Activated CD8-positive, alpha-beta T cell treated with anti-CD3 and anti-CD28 coated beads for 36 hours (primary cell): Measurements from ENCODE around the gene SOX30. TPM values are rescaled to one million over a fixed set of nuclear protein-coding genes. Genes with fewer than 3 reads are reported as not detected.
A peak's percentile ranks its signal among the peaks of the same experiment; 100 is the strongest.

Experiments used
- ATAC-seq: fragments of 200-7000 bp; cut with Tn5 transposase; one replicate; pipeline ENCODE4 v1.10.0; 2021; ENCODE audit warnings: mild to moderate bottlenecking, moderate library complexity
- CTCF ChIA-PET: fragments of 350-600 bp; sonication (Branson Sonifier 250); formaldehyde crosslinking; loops from one replicate; lab custom pipeline; 2021; ENCODE audit warnings: antibody characterized with exemption; lab: Charles Lee
- POLR2A ChIA-PET: fragments of 350-600 bp; sonication (Branson Sonifier 250); formaldehyde crosslinking; loops from one replicate; lab custom pipeline; 2021; ENCODE audit warnings: antibody characterized with exemption; lab: Charles Lee
- DNase-seq: peaks from one replicate; pipeline ENCODE4 v3.0.0-alpha.2; 2020
- H3K27ac Mint-ChIP-seq: one replicate; pipeline ENCODE4 v1.8.0; 2021; ENCODE audit warnings: mild to moderate bottlenecking, mixed read lengths
- H3K27me3 Mint-ChIP-seq: one replicate; pipeline ENCODE4 v1.8.0; 2021; ENCODE audit warnings: mixed read lengths
- H3K36me3 Mint-ChIP-seq: one replicate; pipeline ENCODE4 v1.8.0; 2021; ENCODE audit warnings: low read depth, mixed read lengths
- H3K4me1 Mint-ChIP-seq: one replicate; pipeline ENCODE4 v1.8.0; 2021; ENCODE audit warnings: low read depth, mixed read lengths
- H3K4me3 Mint-ChIP-seq: one replicate; pipeline ENCODE4 v1.8.0; 2021; ENCODE audit warnings: mild to moderate bottlenecking, moderate library complexity, mixed read lengths
- H3K9me3 Mint-ChIP-seq: one replicate; pipeline ENCODE4 v1.8.0; 2021; ENCODE audit warnings: mixed read lengths
- CTCF ChIP-seq: fragments of 200-600 bp; IDR thresholded peaks from one replicate; pipeline ENCODE4 v1.8.0; 2022; ENCODE audit warnings: antibody characterized with exemption, mild to moderate bottlenecking
- intact Hi-C: fragments of 100-400 bp; cut with micrococcal nuclease; formaldehyde crosslinking; loops from one replicate; pipeline ENCODE4 v1.10.0; 2022
- total RNA-seq, 2 experiments: library from RNA; stranded (reverse); gene quantifications; one replicate each; pipeline ENCODE4 v1.2.3, GENCODE V29; 2021

The SOX30 gene
- total RNA-seq, 2 experiments from 2014 or later, result 0.11 to 0.16 TPM

GRCh38 chr5:157670662-157671591 is 18.7 kb upstream of the SOX30 start, which contains the start of gene C5orf52:
TSS of gene C5orf52 (plus strand) at chr5:157671533. CDS start at chr5:157671615, 82 bp downstream.
- Mint-ChIP-seq H3K9me3 (peaks cover under 1% of the 10 kb centered on the region), H3K27me3 (peaks cover 32% of the 10 kb centered on the region), H3K27ac (no peak within 1 kb of the TSS), H3K4me1 (peaks cover 21% of the 10 kb centered on the region), H3K4me3 (peak within 1 kb of the TSS; percentile 80), H3K36me3 (peaks cover 2% of the 10 kb centered on the region)
- ATAC-seq (peak; percentile 40), DNase-seq (peak; percentile 27)
- POLR2A ChIA-PET, result interaction anchor here (0.6 to 1.0 kb wide), 3 partner anchors 61 to 215 kb away, joined by 3 read pairs; partner anchors contain the start of gene THG1L
- CTCF ChIA-PET, result interaction anchor here (0.9 to 7.1 kb wide), 7 partner anchors 9 to 74 kb away, joined by 3 to 52 read pairs (median 5); partner anchors contain the start of genes LSM11 and THG1L
- intact Hi-C loops, result no loop called here
- TF ChIP-seq CTCF, result no peak

DNA sequence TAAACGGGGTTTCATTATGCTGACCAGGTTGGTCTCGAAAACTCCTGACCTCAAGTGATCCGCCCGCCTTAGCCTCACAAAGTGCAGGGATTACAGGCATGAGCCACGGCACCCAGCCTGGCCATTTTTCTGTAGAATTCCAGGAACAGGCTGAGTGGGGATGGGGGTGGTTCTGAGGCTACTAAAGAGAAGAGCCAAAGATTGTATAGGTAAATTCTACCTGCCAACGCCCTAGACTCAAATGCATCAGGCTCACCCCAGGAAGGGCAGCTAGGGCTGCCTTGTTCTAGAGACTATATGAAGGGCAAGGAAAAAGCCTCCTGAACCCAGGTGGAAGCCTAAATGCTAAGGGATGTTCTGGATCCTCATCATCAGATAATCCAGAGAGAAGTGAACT is 17.5 kb upstream of the SOX30 start:
- H3K4me3 Mint-ChIP-seq, result peak overlapping the region; percentile 80
- ChIA-PET POLR2A (no interaction called here), CTCF (interaction anchor here (0.9 to 7.1 kb wide), 7 partner anchors 8 to 201 kb away, joined by 3 to 52 read pairs (median 9); partner anchors contain the start of genes LSM11 and SOX30)
- no peak for DNase-seq
- no peak for ATAC-seq
- H3K9me3 Mint-ChIP-seq, result peaks cover 2% of the 10 kb centered on the region
- H3K27ac Mint-ChIP-seq, result no peak overlapping the region
- TF ChIP-seq CTCF, result no peak
- peaks cover 21% of the 10 kb centered on the region for H3K4me1 Mint-ChIP-seq
- peaks cover 2% of the 10 kb centered on the region for H3K36me3 Mint-ChIP-seq
- intact Hi-C loops, result loop anchor here (1.0 kb wide), 1 partner anchor 74 kb away; the partner anchor contains the start of gene LSM11
- peaks cover 32% of the 10 kb centered on the region for H3K27me3 Mint-ChIP-seq

- Mint-ChIP-seq H3K4me1 (peaks cover 21% of the 10 kb centered on the region), H3K36me3 (peaks cover 2% of the 10 kb centered on the region), H3K9me3 (peaks cover 2% of the 10 kb centered on the region), H3K4me3 (no peak overlapping the region), H3K27me3 (peaks cover 32% of the 10 kb centered on the region), H3K27ac (no peak overlapping the region)
- DNase-seq, result no peak
- ATAC-seq, result no peak
- intact Hi-C loops, result no loop called here
- TF ChIP-seq CTCF, result no peak
- ChIA-PET POLR2A (no interaction called here), CTCF (interaction anchor here (0.6 to 7.1 kb wide), 11 partner anchors 11 to 235 kb away, joined by 3 to 52 read pairs (median 4); partner anchors contain the start of genes LSM11 and SOX30)
These were observed 16.1 kb upstream of the SOX30 start for GRCh38 chr5:157668356-157668755.

GRCh38 chr5:157665467-157666070 is 13.3 kb upstream of the SOX30 start:
- H3K4me3 Mint-ChIP-seq, result no peak overlapping the region
- POLR2A ChIA-PET, result no interaction called here
- no peak for ATAC-seq
- no peak for TF ChIP-seq CTCF
- CTCF ChIA-PET, result interaction anchor here (7.1 kb wide), 1 partner anchor 79 kb away, joined by 52 read pairs; the partner anchor contains the start of gene LSM11
- intact Hi-C loops, result no loop called here
- DNase-seq, result no peak
- peaks cover 15% of the 10 kb centered on the region for H3K27me3 Mint-ChIP-seq
- H3K4me1 Mint-ChIP-seq, result peaks cover 8% of the 10 kb centered on the region
- no peak overlapping the region for H3K27ac Mint-ChIP-seq
- H3K9me3 Mint-ChIP-seq, result peaks cover 4% of the 10 kb centered on the region
- H3K36me3 Mint-ChIP-seq, result peaks cover 2% of the 10 kb centered on the region
